ENCODE data around the gene TOPBP1. TPM values are rescaled to one million over a fixed set of nuclear protein-coding genes. Genes with fewer than 3 reads are reported as not detected.

The TOPBP1 gene
- polyA plus RNA-seq, 1 experiment, result 25.9 TPM

GRCh38 chr3:133570139-133570936 lies 91.4 kb downstream of the TOPBP1 start:
- Histone ChIP-seq H3K27ac (ENCODE audit: low read depth, low read length) (peak overlapping the region; percentile 76), H3K4me3 (ENCODE audit: low read depth, low read length) (no peak overlapping the region), H3K9me3 (ENCODE audit: control insufficient read depth, insufficient read depth, low read length) (no peaks in the 10 kb centered on the region), H3K27me3 (ENCODE audit: control insufficient read depth, insufficient read depth, low read length) (no peaks in the 10 kb centered on the region)
- TF ChIP-seq CTCF (IDR thresholded peaks at IDR 0.05; ENCODE audit: low read depth, low read length), result no peak
- ChIA-PET CTCF (interaction anchor here (0.8 to 2.4 kb wide), 5 partner anchors 8 to 844 kb away, joined by 3 to 6 read pairs (median 3); no protein-coding TSS in a partner anchor), POLR2A (interaction anchor here (0.6 to 1.8 kb wide), 5 partner anchors 8 to 338 kb away, joined by 3 to 7 read pairs (median 3); no protein-coding TSS in a partner anchor)
- no peak for DNase-seq (ENCODE audit: low read depth, low spot score)

- H3K9me3 ChIP-seq (ENCODE audit: control insufficient read depth, insufficient read depth, low read length), result no peaks in the 10 kb centered on the region
- ChIA-PET POLR2A (interaction anchor here (0.7 to 0.9 kb wide), 2 partner anchors 21 to 24 kb away, joined by 3 read pairs; no protein-coding TSS in a partner anchor), CTCF (interaction anchor here (1.0 to 2.4 kb wide), 2 partner anchors 10 to 80 kb away, joined by 3 to 6 read pairs; no protein-coding TSS in a partner anchor)
- TF ChIP-seq CTCF (IDR thresholded peaks at IDR 0.05; ENCODE audit: low read depth, low read length), result no peak
- no peak for DNase-seq (ENCODE audit: low read depth, low spot score)
- H3K27ac ChIP-seq (ENCODE audit: low read depth, low read length), result peak overlapping the region; percentile 40
- no peaks in the 10 kb centered on the region for H3K27me3 ChIP-seq (ENCODE audit: control insufficient read depth, insufficient read depth, low read length)
- no peak overlapping the region for H3K4me3 ChIP-seq (ENCODE audit: low read depth, low read length)
These were observed 93.3 kb downstream of the TOPBP1 start for GRCh38 chr3:133568294-133569014.

GRCh38 chr3:133563816-133564215 lies 97.9 kb downstream of the TOPBP1 start:
- H3K27ac ChIP-seq (ENCODE audit: low read depth, low read length), result no peak overlapping the region
- no peak overlapping the region for H3K4me3 ChIP-seq (ENCODE audit: low read depth, low read length)
- ChIA-PET CTCF (interaction anchor here (0.6 to 2.2 kb wide), 5 partner anchors 9 to 101 kb away, joined by 3 to 9 read pairs (median 4); partner anchors contain the start of gene CDV3), POLR2A (interaction anchor here (0.7 to 2.3 kb wide), 5 partner anchors 10 to 272 kb away, joined by 3 to 8 read pairs (median 4); partner anchors contain the start of gene CDV3)
- H3K9me3 ChIP-seq (ENCODE audit: control insufficient read depth, insufficient read depth, low read length), result no peaks in the 10 kb centered on the region; the same call in 1 of the 2 replicates
- no peak for TF ChIP-seq CTCF (IDR thresholded peaks at IDR 0.05; ENCODE audit: low read depth, low read length)
- DNase-seq (ENCODE audit: low read depth, low spot score), result no peak
- no peaks in the 10 kb centered on the region for H3K27me3 ChIP-seq (ENCODE audit: control insufficient read depth, insufficient read depth, low read length)

GRCh38 chr3:133563186-133563591 lies 98.6 kb downstream of the TOPBP1 start:
- H3K4me3 ChIP-seq (ENCODE audit: low read depth, low read length), result no peak overlapping the region
- POLR2A ChIA-PET, result interaction anchor here (0.7 to 2.3 kb wide), 5 partner anchors 10 to 272 kb away, joined by 3 to 8 read pairs (median 4); partner anchors contain the start of gene CDV3
- CTCF ChIA-PET, result interaction anchor here (0.6 to 2.2 kb wide), 5 partner anchors 10 to 100 kb away, joined by 3 to 9 read pairs (median 4); partner anchors contain the start of gene CDV3
- no peak for TF ChIP-seq CTCF (IDR thresholded peaks at IDR 0.05; ENCODE audit: low read depth, low read length)
- no peak for DNase-seq (ENCODE audit: low read depth, low spot score)
- H3K27me3 ChIP-seq (ENCODE audit: control insufficient read depth, insufficient read depth, low read length), result no peaks in the 10 kb centered on the region
- no peaks in the 10 kb centered on the region; the same call in 1 of the 2 replicates for H3K9me3 ChIP-seq (ENCODE audit: control insufficient read depth, insufficient read depth, low read length)
- no peak overlapping the region for H3K27ac ChIP-seq (ENCODE audit: low read depth, low read length)
